Measurements from ENCODE around the gene RAPGEF5. TPM values are rescaled to one million over a fixed set of nuclear protein-coding genes. Genes with fewer than 3 reads are reported as not detected.

Gene RAPGEF5
- total RNA-seq, 1 donor from 2014 or later: 230 TPM

DNA sequence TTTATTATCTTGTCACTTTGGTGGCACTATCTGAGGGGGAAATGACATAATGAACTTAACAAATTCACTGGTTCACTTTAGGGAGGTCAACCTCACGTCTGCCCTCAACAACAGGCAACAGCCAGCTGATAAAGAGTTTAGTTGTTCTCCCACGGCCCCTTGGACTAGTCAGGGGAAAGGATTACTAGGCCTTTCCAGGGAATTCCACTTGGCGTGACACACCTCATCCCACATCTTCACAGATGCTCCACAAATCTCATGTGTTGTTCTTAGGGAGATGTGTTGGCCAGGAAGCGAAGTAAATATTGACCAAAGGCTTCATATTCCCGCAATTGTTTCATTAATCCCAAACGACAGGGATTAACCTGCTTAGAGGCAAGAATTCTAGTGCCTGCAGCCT lies 227.8 kb downstream of the RAPGEF5 start:
- DNase-seq (ENCODE audit: extremely low read depth, low read depth, low spot score): no peak

DNA sequence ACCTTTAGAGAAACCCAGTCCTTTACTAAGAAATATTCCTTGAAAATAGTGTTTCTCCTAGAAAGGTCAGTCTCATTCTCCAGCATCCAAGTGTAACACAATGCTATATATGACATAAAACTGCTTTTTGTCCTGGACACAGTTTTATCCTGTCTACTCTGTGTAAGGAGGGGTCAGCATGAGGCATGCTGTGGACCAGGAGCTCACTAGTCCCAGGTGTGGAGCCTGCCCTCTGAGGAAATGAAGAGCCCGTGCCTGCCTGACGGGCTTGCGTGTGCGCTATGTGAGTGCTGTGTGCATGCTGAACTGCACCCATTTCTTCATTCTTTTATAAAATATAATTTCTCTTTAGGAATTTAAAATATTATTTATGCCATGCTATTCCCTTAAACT lies 228.4 kb downstream of the RAPGEF5 start:
- DNase-seq (ENCODE audit: extremely low read depth, low read depth, low spot score): no peak

DNA sequence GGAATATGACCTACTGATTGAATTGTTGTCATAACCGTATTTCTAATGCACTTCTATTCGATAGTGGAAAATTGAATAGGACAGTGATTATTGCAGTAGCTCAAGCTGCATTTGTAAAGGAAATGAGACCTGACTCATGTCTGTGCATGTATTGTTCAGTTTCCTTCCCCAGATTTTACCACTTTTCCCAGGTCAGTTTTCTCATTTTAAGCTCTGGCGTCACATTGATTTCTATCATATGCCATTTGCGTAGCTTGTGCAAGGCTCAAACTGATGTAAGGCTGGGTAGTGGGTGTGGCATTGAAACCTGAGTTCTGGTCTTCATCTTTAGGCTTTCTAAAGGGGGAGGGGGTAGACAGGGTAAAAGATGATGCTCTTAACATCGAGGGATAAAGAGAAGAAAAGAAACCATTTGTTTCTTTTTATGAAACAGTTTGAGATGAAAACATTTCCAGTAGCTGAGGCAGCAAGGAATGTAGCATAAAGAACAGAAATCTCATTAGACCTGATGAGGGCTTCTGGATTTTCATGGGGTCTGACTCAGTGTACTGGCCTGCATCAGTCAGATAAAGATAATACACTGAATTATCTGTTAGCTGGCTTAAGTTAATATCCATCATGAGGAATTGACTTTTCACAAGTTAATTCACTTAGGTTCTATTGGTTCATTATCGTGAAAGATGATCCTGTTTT lies 229.0 kb downstream of the RAPGEF5 start:
- peak; percentile 97 for DNase-seq (ENCODE audit: extremely low read depth, low read depth, low spot score)

DNA sequence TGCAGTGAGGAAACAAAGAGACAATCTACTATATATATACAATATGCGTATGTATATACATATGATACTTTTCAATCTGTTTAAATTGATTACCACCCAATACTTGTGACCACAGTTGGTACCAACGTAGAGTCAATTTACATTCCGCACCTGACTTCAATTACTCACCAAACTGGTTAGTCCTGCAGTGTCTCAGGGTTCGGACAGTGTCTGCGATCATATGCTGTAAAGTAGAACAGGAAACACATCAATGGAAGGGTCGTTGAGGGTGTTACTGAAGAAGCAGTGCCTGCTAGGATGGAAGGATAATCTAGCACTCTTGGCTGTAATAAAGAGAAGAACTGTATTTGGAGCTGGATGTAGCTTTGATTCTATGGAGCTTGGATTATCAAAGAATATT lies 231.5 kb downstream of the RAPGEF5 start:
- no peak for DNase-seq (ENCODE audit: extremely low read depth, low read depth, low spot score)

DNA sequence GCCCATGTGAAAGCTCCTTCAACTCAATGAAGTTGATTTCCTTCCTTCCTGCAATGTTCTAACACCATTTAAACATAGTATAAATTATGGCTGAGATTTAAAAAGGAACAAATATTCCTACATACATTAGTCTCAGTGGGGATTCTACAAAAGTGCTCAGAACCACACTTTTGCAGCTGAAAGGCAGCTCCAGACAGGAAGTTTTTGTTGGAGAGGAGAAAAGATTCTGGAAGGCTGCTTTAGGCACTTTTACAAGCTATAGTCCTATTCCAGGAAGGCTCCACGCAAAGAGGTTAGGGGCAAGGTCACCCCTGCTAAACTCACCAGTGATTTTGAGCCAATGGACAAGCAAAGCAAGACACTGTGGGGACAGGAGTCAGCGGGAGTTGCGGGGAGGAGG lies 232.0 kb downstream of the RAPGEF5 start:
- DNase-seq (ENCODE audit: extremely low read depth, low read depth, low spot score): no peak

DNA sequence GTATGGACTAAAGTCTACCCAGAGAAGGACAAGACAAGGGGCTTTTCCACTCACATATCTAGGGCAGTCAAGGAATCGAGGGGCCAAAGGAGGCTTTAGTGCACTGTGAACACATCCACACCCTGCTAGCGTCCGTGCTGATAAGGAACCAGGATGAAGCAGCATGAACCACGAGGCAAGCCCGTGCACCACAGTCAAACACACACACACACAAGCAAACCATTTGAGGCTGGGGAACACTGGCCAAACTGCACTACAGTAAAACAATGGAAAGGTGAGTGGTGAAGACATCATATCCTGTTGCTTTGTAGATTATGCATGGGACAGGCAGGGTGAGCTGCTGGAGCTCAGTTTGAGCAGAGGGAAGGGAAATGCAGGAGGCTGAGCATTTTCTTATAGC lies 233.8 kb downstream of the RAPGEF5 start:
- DNase-seq (ENCODE audit: extremely low read depth, low read depth, low spot score): no peak

DNA sequence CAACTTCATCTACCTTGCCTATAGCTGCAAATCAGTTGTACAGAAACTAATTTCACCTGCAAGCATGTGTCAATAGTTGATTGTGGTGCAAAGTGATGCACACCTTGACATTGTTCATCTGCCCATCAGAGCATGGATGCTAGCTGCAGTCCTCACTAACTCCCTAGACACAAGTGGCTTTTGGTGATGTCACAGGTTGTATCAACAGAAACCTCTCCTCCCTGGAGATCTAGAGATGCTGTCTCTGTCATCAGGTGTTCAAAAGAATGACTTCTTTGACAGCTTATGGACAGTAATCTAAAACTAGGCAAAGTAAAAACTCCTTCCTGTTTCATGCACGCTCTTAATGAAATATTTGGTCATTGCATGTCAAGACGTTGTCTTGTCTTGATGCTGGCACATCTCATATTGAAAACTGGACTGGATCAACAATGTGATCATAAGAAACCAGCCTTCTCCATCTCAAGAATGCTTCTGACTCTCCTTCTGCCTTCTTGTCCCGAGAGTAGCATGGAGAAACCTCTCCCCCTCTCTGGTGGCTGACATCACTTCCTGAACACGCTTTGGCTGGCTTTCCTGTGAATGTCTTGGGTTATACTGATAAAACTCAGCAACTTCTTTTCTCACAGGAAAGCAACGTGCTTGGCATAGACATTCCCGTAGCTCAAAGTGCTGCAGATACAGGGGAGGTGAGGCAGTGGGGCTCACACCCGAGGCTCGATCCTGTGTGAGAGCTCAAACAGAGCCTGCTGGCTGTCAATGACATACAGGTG lies 235.1 kb downstream of the RAPGEF5 start:
- DNase-seq (ENCODE audit: extremely low read depth, low read depth, low spot score): peak; percentile 87

DNA sequence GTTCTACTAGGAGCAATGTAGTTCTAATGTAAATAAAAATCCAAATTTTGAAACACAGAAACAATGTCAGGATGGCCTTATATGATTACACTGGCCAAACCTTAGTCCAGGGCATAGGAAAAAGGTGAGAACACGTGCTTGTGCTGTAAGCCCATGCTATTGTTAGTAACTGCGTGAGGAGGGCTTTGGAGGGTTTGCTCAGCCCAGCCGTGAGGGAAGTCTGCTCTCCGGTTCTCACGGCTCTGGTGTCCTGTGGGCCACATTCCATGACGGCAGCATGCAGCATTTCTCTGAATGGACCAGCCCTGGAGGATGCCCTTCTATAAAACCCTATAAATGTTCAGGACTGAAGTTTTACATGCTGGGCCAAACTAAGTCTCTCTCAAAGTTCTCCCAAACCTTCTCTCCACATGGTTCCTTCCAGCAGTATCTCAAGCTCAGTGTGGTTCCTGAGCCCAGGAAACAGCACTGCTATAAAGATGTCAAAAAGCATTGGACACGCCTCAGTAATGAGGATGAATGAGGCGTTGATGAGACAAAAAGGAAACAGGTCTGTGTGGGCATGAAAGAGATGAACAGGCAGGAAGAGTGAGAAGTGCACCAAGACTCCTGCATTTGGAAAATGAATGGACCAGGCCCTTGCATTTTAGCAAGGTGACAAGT lies 236.4 kb downstream of the RAPGEF5 start:
- no peak for DNase-seq (ENCODE audit: extremely low read depth, low read depth, low spot score)

DNA sequence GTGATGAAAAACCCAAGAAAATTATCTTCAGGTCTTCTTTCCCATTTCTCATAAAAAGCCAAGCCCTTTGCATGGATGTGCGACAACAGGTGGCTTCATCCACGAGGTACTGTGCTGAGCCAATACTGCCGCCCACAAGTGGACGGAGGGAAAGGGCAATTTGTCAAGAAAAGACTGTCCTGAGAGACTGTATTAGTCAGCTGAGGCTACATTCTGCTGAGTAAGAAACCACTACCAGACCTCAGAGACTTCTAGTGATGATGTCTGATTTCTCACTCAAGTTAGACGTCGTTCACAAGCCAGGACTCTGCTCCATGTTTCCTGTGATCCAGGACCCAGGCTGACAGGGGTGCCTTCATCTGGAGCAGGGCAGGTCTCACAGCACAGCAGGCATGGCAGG lies 239.7 kb downstream of the RAPGEF5 start:
- no peak for DNase-seq (ENCODE audit: extremely low read depth, low read depth, low spot score)

DNA sequence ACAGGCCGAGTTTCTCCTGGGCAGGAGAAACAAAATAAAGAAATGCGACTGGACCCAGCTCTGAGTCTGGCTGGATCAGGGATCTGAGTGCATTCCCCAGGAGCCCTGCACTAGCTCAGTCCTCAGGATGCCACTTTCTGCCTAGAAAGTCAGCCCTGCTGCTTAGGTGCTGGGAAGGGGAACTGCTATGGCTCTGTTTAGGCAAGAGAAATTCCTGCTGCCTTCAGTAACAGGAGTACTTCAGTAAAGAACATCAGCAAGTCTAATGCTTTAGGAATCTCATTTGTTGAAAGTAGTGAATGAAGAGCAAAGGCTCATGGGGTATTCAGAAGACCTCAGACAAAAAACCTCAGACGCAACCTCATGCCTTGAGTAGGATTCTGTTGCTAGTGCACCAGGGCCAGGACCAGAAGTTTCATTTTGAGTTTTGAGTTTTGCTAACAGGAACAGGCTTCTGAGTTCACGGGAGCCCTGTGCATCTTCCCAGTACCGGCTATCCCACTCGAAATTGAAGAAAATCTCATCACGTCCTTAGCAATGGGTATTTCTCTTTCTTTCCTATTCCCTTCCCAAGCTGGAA lies 240.4 kb downstream of the RAPGEF5 start:
- DNase-seq (ENCODE audit: extremely low read depth, low read depth, low spot score): no peak

DNA sequence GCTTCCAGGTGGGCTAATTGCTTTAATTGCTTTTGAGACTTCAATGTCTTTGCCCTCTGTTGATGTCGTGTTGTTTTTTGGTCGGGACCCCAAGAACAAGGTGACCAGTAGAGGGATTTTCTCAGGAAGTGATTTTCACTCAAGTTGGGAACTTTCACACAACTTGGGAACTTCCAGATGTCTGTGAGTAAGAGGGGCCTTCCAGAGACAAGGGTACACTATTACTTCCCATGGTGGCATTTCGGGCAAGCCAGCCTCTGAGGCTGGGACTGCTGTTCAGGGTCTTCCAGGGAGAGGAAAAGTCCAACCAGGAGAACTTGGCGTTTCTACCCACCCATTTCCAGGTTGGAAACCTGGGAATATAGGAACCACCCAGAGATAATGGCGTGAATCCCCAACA lies 241.3 kb downstream of the RAPGEF5 start:
- DNase-seq (ENCODE audit: extremely low read depth, low read depth, low spot score): no peak

DNA sequence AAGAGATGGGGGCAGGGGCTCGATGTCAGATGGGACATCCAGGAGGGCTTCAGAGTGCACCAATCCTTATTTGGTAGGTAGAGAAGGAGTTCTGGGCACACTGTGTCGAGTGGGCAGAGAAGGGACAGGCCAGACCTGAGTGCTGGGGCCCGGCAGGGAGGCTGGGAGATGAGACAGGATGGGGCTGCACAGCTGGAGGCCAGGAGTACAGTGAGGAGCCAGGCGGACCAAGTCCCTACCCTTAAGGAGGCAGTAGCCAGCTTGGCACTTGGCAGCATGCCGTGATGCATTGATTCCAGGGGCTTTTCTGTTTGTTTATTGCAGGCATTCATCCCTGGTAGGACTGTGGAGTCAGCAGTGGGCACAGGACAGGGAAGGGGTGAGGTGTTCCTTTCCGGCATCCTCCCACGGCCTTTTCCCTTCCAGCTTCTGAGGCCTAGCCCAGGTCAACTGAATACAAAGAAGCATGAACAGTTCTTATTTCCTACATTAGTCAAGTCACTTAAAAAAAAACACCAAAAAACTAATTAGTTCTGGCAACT lies 242.4 kb downstream of the RAPGEF5 start:
- DNase-seq (ENCODE audit: extremely low read depth, low read depth, low spot score): no peak

DNA sequence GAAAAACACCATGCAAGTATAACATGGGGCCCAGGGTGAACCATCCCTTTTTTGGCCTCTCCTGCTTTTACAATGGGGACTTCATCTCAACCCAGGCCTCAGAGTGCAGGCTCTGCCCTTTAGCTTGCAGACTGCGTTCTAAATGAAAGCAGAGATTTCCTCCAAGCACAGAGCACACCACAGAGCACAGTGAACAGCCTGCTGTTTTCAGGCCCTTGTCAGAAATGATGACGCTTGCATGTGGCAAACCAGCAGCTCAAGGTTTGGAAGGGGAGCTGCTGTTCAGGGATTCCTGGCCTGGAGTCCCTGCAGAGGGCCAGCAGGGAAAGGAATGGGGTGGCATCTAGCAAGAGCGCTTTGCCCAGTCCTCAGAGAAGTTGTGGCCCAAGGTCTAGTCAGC lies 243.9 kb downstream of the RAPGEF5 start:
- no peak for DNase-seq (ENCODE audit: extremely low read depth, low read depth, low spot score)

DNA sequence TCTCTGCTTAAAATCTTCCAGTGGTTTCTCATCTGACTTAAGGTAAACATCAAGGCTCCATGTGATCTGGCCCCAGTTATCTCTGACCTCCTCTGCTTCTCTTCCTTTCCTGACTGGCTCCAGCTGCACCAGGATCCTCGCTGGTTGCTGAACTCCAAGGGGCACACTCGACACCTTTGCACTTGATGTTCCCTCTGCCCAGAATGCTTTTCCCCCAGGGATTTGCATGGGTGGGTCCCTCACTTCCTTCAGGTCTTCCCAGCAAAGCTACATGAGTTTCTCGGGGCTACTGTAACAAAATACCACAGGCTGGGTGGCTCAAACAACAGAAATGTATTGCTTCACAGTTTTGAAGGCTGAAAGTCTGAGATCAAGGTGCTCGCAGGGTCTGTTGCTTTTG lies 245.3 kb downstream of the RAPGEF5 start:
- no peak for DNase-seq (ENCODE audit: extremely low read depth, low read depth, low spot score)

DNA sequence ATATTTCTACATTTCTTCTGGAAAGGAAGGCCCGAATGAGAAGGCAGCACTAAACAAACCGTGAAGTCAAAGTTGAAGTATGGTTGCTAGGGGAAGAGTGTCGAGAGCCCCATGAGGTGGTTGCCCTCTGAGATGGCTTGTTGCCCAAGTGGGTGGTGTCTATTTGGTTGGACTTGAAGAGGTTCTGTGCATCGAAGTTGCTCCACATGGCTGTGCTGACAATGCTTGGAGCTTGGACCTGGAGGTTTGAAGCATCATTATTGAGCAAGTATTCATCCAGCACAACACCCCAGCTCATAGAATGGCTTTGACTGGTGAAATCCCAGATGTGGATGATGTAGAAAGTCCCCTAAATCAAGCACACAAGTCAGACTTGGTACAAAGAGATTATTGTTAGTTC lies 246.1 kb downstream of the RAPGEF5 start:
- DNase-seq (ENCODE audit: extremely low read depth, low read depth, low spot score): no peak

DNA sequence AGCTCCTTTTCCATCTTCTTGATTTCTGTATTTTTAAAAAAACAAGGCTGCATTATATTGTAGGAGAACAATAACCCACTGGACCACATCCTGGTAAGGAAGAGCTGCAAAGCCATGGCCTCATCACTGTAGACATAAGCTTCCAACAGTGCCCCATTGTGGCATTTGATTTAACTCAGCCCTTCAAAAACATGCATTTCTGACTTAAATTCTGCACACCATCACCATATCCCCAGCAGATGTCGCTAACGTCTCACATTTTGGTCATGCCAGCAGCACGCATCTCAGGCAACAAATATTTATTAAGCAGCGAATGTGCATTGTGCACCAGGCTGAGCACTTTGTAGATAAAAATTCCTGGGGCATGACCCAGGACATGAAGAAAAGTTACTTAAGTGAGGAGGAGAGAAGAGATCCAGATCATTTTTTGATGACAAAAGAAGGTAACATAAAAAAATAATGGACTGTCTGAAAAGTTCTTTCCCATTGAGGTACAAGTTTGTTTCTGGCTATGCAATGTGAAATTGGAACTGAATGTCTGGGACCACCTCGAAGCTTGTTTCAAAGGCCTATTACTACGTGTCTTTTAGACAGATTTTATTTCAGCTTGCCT lies 246.6 kb downstream of the RAPGEF5 start:
- peak; percentile 81 for DNase-seq (ENCODE audit: extremely low read depth, low read depth, low spot score)

DNA sequence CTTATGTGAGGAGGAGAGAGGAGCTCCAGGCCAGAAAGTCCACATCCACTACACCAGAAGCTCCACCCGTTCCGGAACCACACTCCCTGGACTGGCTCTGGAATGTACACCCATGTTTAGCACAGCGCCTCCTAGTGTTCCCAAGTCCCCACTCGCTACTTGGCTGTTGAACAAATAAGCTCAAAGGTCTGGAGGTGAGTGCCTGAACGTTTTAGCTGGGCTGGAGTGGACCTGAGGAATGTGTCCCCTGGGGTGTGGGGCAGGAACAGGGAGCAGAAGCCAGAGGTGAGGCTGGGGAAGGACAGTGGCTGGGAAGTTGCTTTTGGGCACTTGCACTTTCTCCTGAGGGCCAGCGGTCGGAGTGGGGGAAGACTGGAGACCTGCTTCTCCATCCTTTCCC lies 247.2 kb downstream of the RAPGEF5 start:
- DNase-seq (ENCODE audit: extremely low read depth, low read depth, low spot score): no peak

DNA sequence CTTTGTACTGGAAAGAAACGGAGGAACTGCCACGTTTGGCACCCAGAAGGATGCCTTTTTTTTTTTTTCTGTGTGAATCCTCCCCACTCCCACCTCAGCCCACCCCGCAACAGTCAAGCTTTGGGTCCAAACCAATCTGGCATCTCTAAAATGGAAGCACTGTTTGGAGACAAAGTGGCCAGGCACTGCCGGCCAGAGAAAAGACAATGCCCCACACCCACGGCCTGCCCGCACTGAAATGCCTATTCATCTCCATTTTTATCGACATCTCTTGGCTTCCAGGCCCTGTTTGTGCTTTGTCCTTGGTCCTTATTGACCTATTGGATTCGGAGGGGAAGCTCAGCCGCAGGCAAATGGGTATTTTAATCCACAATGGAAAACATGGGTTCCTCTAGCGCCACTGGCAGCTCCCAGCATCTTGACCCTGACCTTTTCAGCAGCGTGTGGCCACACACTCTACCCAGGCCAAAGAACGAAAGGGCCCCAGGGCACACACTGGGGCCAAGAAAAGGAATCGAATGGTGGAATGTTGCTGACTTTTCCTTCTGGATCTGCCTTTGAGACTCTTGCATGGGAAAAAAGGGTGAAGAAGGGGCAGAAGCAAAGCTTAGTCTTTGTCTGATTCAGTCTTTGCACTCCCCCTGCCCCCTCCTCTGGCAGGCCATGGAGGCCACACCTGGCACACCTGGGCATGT lies 248.7 kb downstream of the RAPGEF5 start:
- no peak for DNase-seq (ENCODE audit: extremely low read depth, low read depth, low spot score)

DNA sequence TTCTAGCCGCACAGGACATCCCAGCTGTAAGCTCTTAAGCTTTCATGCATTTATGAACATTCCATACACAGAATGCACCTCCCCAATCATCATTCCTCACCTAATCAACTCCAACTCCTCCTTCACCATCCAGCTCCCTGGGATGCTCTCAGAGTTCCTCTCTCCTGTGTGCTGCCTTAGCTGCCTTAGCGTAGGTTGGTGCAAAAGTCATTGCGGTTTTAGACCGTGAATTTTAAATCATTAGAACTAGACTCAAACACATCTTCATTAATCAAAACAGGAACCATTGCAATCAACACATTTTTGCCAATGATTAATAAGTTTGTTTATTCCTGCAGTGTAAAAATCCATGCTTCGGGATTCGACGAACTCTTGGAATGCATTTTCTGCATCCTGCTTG lies 251.4 kb downstream of the RAPGEF5 start:
- DNase-seq (ENCODE audit: extremely low read depth, low read depth, low spot score): no peak
